Bronchus fibroblast of lung (primary cell): ENCODE results near the gene MXRA5. TPM values are rescaled to one million over a fixed set of nuclear protein-coding genes. Genes with fewer than 3 reads are reported as not detected.

Experiments
- total RNA-seq: library from RNA; depleted of rRNA; stranded (reverse); fragments of >200 nt; gene quantifications from 2 replicates; pipeline ENCODE4 v1.2.3, GENCODE V29; 2015

Gene MXRA5
- 0.50 and 0.59 TPM in 2 replicates for total RNA-seq

GRCh38 chrX:3346501-3347259 lies at the start of gene MXRA5:
Gene MXRA5, minus strand, starts transcription at chrX:3346652. Its CDS starts 2,819 bp downstream, at chrX:3343833.

